OCI-LY7 (cell line): ENCODE data around the gene TMEM250.

Experiments used
- EZH2phosphoT487 ChIP-seq: fragments of 200-600 bp; sonication (generic); IDR thresholded peaks from 2 replicates; pipeline ENCODE4 v1.6.1; 2018; ENCODE audit warnings: low read depth, borderline replicate concordance, mild to moderate bottlenecking, mixed run types, antibody characterized with exemption, low read length, moderate library complexity, mixed read lengths
- TF ChIP-seq, protein P1 (sequence below): fragments of 200-600 bp; sonication (generic); conservative IDR thresholded peaks from 2 replicates; pipeline ENCODE4 v1.5.1; 2014; ENCODE audit warnings: mild to moderate bottlenecking, antibody characterized with exemption, low read length, moderate library complexity, mixed read lengths

DNA sequence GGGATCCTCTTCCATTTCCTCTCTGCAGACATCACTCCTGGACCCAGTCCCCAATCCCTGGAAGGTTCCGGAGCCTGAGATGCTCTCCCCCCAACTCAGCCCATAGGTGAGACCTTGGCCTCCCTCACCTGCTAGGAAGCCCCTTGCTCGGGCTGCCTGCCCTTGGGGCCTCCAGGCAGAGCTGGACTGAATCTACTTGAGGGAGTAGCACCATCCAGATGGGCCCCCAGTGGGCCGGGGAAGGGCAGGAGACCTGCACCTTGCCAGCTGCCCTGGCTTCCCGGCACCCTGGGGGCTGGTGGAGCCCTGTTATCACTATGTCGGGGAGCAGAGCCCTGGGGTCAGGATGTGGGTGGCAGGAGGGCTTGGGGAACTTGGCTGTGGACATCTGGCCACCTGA is 26.9 kb upstream of the TMEM250 start:
- TF ChIP-seq, protein P1, sequence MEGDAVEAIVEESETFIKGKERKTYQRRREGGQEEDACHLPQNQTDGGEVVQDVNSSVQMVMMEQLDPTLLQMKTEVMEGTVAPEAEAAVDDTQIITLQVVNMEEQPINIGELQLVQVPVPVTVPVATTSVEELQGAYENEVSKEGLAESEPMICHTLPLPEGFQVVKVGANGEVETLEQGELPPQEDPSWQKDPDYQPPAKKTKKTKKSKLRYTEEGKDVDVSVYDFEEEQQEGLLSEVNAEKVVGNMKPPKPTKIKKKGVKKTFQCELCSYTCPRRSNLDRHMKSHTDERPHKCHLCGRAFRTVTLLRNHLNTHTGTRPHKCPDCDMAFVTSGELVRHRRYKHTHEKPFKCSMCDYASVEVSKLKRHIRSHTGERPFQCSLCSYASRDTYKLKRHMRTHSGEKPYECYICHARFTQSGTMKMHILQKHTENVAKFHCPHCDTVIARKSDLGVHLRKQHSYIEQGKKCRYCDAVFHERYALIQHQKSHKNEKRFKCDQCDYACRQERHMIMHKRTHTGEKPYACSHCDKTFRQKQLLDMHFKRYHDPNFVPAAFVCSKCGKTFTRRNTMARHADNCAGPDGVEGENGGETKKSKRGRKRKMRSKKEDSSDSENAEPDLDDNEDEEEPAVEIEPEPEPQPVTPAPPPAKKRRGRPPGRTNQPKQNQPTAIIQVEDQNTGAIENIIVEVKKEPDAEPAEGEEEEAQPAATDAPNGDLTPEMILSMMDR: no peak
- no peak for TF ChIP-seq EZH2phosphoT487
